DND-41 (cell line): ENCODE data around the gene MFSD2B.

Source experiments
- ATAC-seq: fragments of 200-7000 bp; cut with Tn5 transposase; 3 replicates; pipeline ENCODE4 v1.9.1; 2021; ENCODE audit warnings: low read depth; ENCODE audit not compliant: insufficient read depth
- DNase-seq: peaks from one replicate; pipeline ENCODE4 v3.0.0-alpha.2; 2020
- H2AFZ ChIP-seq: 2 replicates; pipeline ENCODE4 v1.6.0; 2012; ENCODE audit warnings: low read depth, low read length
- H3K27ac ChIP-seq: 2 replicates; pipeline ENCODE4 v1.5.1; 2012; ENCODE audit warnings: low read length, inconsistent platforms
- H3K27me3 ChIP-seq: fragments of 200-600 bp; sonication (generic); 2 replicates; pipeline ENCODE4 v1.6.0; 2012; ENCODE audit warnings: low read length, mild to moderate bottlenecking, inconsistent platforms; ENCODE audit not compliant: insufficient read depth, poor library complexity
- H3K36me3 ChIP-seq: 2 replicates; pipeline ENCODE4 v1.5.1; 2012; ENCODE audit warnings: low read length, inconsistent platforms; ENCODE audit not compliant: insufficient read depth
- H3K4me1 ChIP-seq: 2 replicates; pipeline ENCODE4 v1.5.1; 2012; ENCODE audit warnings: mild to moderate bottlenecking, low read length; ENCODE audit not compliant: insufficient read depth
- H3K4me2 ChIP-seq: 2 replicates; pipeline ENCODE4 v1.6.0; 2012; ENCODE audit warnings: mild to moderate bottlenecking, moderate library complexity, low read length, inconsistent platforms; ENCODE audit not compliant: insufficient read depth
- H3K4me3 ChIP-seq, 2 experiments: fragments of 200-600 bp in 1 of 2; shearing (Covaris generic) in 1 of 2; 2 replicates each; pipeline ENCODE4 v1.5.1; 2012 to 2016; ENCODE audit warnings: inconsistent platforms in 2 of 2, low read length in 2 of 2, mild to moderate bottlenecking in 2 of 2, low read depth in 1 of 2, moderate library complexity in 1 of 2
- H3K79me2 ChIP-seq: 2 replicates; pipeline ENCODE4 v1.6.0; 2012; ENCODE audit warnings: low read length, inconsistent platforms; ENCODE audit not compliant: insufficient read depth
- H3K9ac ChIP-seq: 2 replicates; pipeline ENCODE4 v1.6.0; 2012; ENCODE audit warnings: low read depth, mild to moderate bottlenecking, inconsistent platforms, low read length, moderate library complexity
- H3K9me3 ChIP-seq: 2 replicates; pipeline ENCODE4 v1.5.1; 2012; ENCODE audit warnings: low read length, moderate library complexity, mild to moderate bottlenecking, inconsistent platforms; ENCODE audit not compliant: insufficient read depth, severe bottlenecking
- H4K20me1 ChIP-seq: 2 replicates; pipeline ENCODE4 v1.6.0; 2012; ENCODE audit warnings: low read length; ENCODE audit not compliant: insufficient read depth
- CTCF ChIP-seq: IDR thresholded peaks from 2 replicates; pipeline ENCODE4 v1.5.1; 2012; ENCODE audit warnings: borderline replicate concordance, low read length, moderate library complexity, mild to moderate bottlenecking; ENCODE audit not compliant: poor library complexity, severe bottlenecking; ENCODE audit errors: extremely low read depth
- EZH2 ChIP-seq: IDR thresholded peaks from 3 replicates; pipeline ENCODE4 v1.6.1; 2012; ENCODE audit warnings: borderline replicate concordance, low read depth, mild to moderate bottlenecking, moderate library complexity, low read length, inconsistent platforms; ENCODE audit not compliant: severe bottlenecking

The MFSD2B gene

GRCh38 chr2:24009680-24010476 is at the start of gene MFSD2B:
MFSD2B (plus strand) TSS chr2:24010085; CDS start chr2:24010097, 12 bp downstream.
- Histone ChIP-seq H3K4me1 (no peaks in the 10 kb centered on the region), H3K4me3 (no peak within 1 kb of the TSS), H3K9me3 (no peaks in the 10 kb centered on the region), H3K27me3 (no peaks in the 10 kb centered on the region), H3K4me2 (no peak within 1 kb of the TSS), H3K36me3 (no peaks in the 10 kb centered on the region), H4K20me1 (no peaks in the 10 kb centered on the region), H3K9ac (no peak within 1 kb of the TSS), H2AFZ (no peak within 1 kb of the TSS), H3K27ac (no peak within 1 kb of the TSS), H3K79me2 (no peaks in the 10 kb centered on the region)
- DNase-seq (no peak), ATAC-seq (no peak)
- TF ChIP-seq EZH2 (no peak), CTCF (no peak)

GRCh38 chr2:23967846-23968245 is 42.0 kb upstream of the MFSD2B start:
- DNase-seq (no peak), ATAC-seq (no peak)
- no peaks in the 10 kb centered on the region for H3K9me3 ChIP-seq
- no peaks in the 10 kb centered on the region for H3K4me1 ChIP-seq
- H3K79me2 ChIP-seq: peaks cover 4% of the 10 kb centered on the region; the same call in 1 of the 2 replicates
- no peaks in the 10 kb centered on the region for H3K27me3 ChIP-seq
- H3K4me2 ChIP-seq: no peak overlapping the region
- no peak overlapping the region for H3K27ac ChIP-seq
- H3K9ac ChIP-seq: no peak overlapping the region
- peaks cover 15% of the 10 kb centered on the region; the same call in 1 of the 2 replicates for H3K36me3 ChIP-seq
- H4K20me1 ChIP-seq: no peaks in the 10 kb centered on the region
- no peak overlapping the region for H2AFZ ChIP-seq
- no peak for TF ChIP-seq CTCF
- TF ChIP-seq EZH2: no peak
- H3K4me3 ChIP-seq: no peak overlapping the region

GRCh38 chr2:23976883-23977282 is 33.0 kb upstream of the MFSD2B start:
- no peak for ATAC-seq
- H3K27ac ChIP-seq: no peak overlapping the region
- no peak overlapping the region for H2AFZ ChIP-seq
- no peaks in the 10 kb centered on the region for H3K79me2 ChIP-seq
- no peaks in the 10 kb centered on the region for H4K20me1 ChIP-seq
- DNase-seq: no peak
- H3K9ac ChIP-seq: no peak overlapping the region
- H3K27me3 ChIP-seq: no peaks in the 10 kb centered on the region
- H3K4me1 ChIP-seq: no peaks in the 10 kb centered on the region
- no peaks in the 10 kb centered on the region for H3K9me3 ChIP-seq
- H3K36me3 ChIP-seq: peaks cover 26% of the 10 kb centered on the region
- TF ChIP-seq CTCF: no peak
- no peak for TF ChIP-seq EZH2
- H3K4me2 ChIP-seq: no peak overlapping the region
- no peak overlapping the region for H3K4me3 ChIP-seq
